ENCODE measurements around the gene HTATSF1. TPM values are rescaled to one million over a fixed set of nuclear protein-coding genes. Genes with fewer than 3 reads are reported as not detected.

HTATSF1 gene
- total and polyA plus RNA-seq, 10 of the 15 experiments (the other 5 are each of a cell fraction or from before 2014, with no cell fraction given), result 1.9 to 59.8 (median 28.3) TPM

DNA sequence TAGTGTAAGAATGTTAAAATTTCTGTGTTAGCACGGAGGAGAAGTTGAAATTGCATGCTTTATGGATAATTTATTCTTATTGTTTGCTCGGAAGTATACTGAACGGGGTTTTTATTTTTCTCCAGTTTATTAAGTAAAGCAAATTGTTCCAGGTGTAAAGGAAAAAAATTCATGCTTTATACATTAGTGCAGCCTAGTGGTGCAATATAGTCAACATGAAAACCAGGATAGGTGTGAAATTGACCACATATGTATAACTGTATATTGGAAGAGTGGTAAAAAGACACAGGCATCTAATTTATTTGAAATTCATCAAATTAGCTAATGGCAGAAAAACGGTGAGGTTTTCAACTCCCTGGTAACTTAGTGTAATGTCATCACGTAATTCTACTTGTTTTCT, 8.7 kb upstream of the HTATSF1 start:
- H2AFZ ChIP-seq (ENCODE audit: control insufficient read depth, low read depth, low read length), result no peak overlapping the region
- no peaks in the 10 kb centered on the region; a peak in 2 of 4 replicates for H3K27me3 ChIP-seq (replicated peaks in 1 of 2; ENCODE audit: control insufficient read depth in 2 of 2, insufficient read depth in 2 of 2, low read length in 1 of 2)
- SMC1A ChIA-PET (ENCODE audit: uncharacterized antibody, unreplicated experiment), result no interaction called here
- 28% methylated on average over 5 of the region's 5 CpGs for WGBS (ENCODE audit: insufficient coverage, insufficient replicate concordance, low lambda C conversion rate, missing lambda C conversion rate)
- H3K79me2 ChIP-seq (ENCODE audit: control insufficient read depth, insufficient read depth, low read length), result no peaks in the 10 kb centered on the region
- no peak for DNase-seq (ENCODE audit: low read depth, low spot score)
- TF ChIP-seq MYB (IDR thresholded peaks at IDR 0.05; ENCODE audit: borderline replicate concordance, low read depth, low read length) (no peak), ASH2L (IDR thresholded peaks at IDR 0.05; ENCODE audit: borderline replicate concordance, low read depth) (no peak), KDM1A (IDR thresholded peaks at IDR 0.05; ENCODE audit: borderline replicate concordance) (no peak), MEF2A (IDR thresholded peaks at IDR 0.05; ENCODE audit: insufficient read depth, low read depth, low read length) (no peak), YBX1 (IDR thresholded peaks at IDR 0.05) (no peak), FOXM1 (IDR thresholded peaks at IDR 0.05; ENCODE audit: low read depth, low read length) (no peak), BCL11A (IDR thresholded peaks at IDR 0.05; ENCODE audit: low read depth, low read length) (no peak), TBL1XR1 (IDR thresholded peaks at IDR 0.05; ENCODE audit: low read depth, low read length) (no peak), ATF2 (IDR thresholded peaks at IDR 0.05; ENCODE audit: low read length) (no peak), KLF5 (IDR thresholded peaks at IDR 0.05; ENCODE audit: partially characterized antibody) (no peak), SREBF1 (IDR thresholded peaks at IDR 0.05; ENCODE audit: low read length) (no peak)
- TF ChIP-seq, protein P1, sequence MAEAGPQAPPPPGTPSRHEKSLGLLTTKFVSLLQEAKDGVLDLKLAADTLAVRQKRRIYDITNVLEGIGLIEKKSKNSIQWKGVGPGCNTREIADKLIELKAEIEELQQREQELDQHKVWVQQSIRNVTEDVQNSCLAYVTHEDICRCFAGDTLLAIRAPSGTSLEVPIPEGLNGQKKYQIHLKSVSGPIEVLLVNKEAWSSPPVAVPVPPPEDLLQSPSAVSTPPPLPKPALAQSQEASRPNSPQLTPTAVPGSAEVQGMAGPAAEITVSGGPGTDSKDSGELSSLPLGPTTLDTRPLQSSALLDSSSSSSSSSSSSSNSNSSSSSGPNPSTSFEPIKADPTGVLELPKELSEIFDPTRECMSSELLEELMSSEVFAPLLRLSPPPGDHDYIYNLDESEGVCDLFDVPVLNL (IDR thresholded peaks at IDR 0.05; ENCODE audit: low read depth, low read length), result no peak
- no peak overlapping the region for H3K27ac ChIP-seq (ENCODE audit: control insufficient read depth, insufficient read depth)
- CTCF ChIA-PET, result no interaction called here
- H3K36me3 ChIP-seq (ENCODE audit: control insufficient read depth in 2 of 2, insufficient read depth in 2 of 2, low read length in 1 of 2), result no peaks in the 10 kb centered on the region
- RAD21 ChIA-PET (ENCODE audit: unreplicated experiment), result no interaction called here
- POLR2A ChIA-PET, result no interaction called here
- H3K4me1 ChIP-seq (ENCODE audit: control insufficient read depth, insufficient read depth, low read length), result no peaks in the 10 kb centered on the region
- H3K9ac ChIP-seq (ENCODE audit: control insufficient read depth, insufficient read depth, low read length), result no peak overlapping the region
- no peaks in the 10 kb centered on the region for H3K9me3 ChIP-seq (replicated peaks; ENCODE audit: control insufficient read depth, insufficient read depth, low read length)
- no peak overlapping the region for H3K4me3 ChIP-seq
- in situ Hi-C loops (cut with MboI), result no loop called here
- ATAC-seq, result no peak
- intact Hi-C loops (cut with micrococcal nuclease; ENCODE audit: unreplicated experiment), result no loop called here
- H3K4me2 ChIP-seq (ENCODE audit: control insufficient read depth, insufficient read depth), result no peak overlapping the region
- BruUV-seq (replicated peaks), result no TSS peak
- H4K20me1 ChIP-seq (ENCODE audit: control insufficient read depth, insufficient read depth), result no peaks in the 10 kb centered on the region
- no peak for FAIRE-seq

Data from GM12878 (cell line).